HuH-7.5 (cell line): ENCODE data around the gene FBLIM1.
"Not testable (repeated sequence)": the region's sequence is repeated elsewhere in the genome, so short reads cannot be mapped to it uniquely, and the experiment has no call there.

Experiments
- DNase-seq: peaks from one replicate; pipeline ENCODE4 v3.0.0; 2011; ENCODE audit warnings: low spot score

The FBLIM1 gene

DNA sequence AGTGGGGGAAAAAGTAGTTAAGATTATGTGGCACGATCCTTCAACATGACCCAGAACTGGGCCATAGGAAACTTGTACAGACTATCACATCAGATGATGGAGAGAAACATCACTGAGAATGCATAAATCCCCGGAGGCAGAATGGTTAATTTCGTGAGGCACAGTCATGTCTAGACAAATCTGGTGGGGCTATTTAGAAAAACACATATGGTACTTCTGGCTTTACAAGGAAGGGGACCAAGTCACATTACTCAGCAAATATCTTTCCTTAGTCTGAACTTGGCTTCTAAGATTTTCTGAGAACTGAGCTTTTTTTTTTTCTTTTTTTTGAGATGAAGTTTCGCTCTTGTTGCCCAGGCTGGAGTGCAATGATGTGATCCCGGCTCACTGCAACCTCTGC lies 58.1 kb downstream of the FBLIM1 start:
- DNase-seq = no peak

DNA sequence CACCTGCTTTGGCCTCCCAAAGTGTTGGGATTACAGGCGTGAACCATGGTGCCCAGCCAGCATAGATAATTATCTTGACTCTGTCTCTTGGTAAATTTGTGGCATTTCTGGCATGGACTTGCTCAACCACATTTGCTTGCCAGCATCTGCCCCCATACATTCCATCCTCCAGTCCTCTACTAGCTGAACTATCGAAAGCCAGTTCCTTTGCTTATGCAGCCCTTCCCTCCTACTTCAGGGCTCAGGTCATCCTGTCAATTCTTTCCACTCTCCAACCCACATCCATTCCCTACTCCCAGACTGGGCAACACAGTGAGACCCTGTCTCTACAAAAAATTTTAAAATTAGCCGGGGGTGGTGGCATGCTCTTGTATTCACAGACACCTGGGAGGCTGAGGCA lies 61.9 kb downstream of the FBLIM1 start:
- no peak for DNase-seq

GRCh38 chr1:15825800-15826199 lies 67.2 kb downstream of the FBLIM1 start:
- no peak for DNase-seq

- no peak for DNase-seq
Observed at GRCh38 chr1:15826810-15827507, 68.4 kb downstream of the FBLIM1 start.

- not testable (repeated sequence) for DNase-seq
Observed at GRCh38 chr1:15827567-15827966, 69.0 kb downstream of the FBLIM1 start.

DNA sequence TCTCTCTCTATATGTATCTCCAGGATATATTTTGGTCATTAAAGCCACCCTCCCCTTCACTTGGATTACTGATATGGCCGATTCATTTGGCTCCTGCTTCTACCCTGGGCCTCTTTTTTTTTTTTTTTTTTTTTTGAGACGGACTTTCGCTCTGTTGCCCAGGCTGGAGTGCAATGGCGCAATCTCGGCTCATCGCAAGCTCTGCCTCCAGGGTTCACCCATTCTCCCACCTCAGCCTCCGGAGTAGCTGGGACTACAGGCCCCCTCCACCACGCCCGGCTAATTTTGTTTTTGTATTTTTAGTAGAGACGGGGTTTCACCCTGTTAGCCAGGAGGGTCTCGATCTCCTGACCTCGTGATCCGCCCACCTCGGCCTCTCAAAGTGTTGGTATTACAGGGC lies 70.3 kb downstream of the FBLIM1 start:
- DNase-seq = not testable (repeated sequence)

DNA sequence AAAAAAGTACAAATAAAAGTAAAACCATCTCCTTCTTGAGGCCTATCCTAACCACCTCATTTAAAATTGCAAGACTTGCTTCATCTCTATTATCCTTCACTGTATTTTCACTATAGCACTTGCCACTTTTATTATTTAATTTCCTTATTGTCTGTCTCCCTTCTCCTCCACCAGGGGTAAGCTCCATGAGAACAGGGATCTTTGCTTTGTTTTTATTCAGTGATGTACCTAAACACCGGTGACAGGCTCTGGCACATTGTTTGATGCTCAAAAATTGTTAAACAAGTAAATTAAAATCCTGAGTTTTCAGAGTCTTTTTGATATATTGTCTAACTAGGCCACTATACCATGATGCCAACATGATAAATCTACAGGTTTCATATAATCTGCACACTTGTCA lies 71.7 kb downstream of the FBLIM1 start:
- DNase-seq = no peak

DNA sequence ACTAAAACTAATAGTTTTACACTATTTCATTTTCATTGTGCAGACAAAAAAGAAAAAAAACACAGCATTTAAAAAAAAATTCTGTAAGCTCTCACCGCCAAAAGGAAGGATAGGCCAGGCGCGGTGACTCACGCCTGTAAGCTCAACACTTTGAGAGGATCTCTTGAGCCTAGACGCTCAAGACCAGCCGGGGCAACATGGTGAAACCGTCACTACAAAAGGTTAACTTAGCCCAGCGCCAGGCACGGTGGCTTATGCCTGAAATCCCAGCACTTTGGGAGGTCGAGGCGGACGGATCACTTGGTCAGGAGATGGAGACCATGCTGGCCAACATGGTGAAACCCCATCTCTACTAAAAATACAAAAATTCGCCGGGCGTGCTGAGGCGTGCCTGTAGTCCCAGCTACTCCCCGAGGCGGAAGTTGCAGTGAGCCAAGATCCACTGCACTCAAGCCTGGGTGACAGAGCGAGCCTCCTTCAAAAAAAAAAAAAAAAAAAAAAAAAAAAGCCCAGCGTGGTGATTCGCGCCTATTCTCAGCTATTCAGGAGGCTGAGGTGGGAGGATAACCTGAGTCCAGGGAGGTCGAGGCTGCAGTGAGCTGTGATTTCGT lies 74.6 kb downstream of the FBLIM1 start:
- DNase-seq = no peak

- no peak for DNase-seq
Observed at GRCh38 chr1:15833842-15834405, 75.3 kb downstream of the FBLIM1 start.

GRCh38 chr1:15834406-15835204 lies 76.0 kb downstream of the FBLIM1 start:
- peak; percentile 75 for DNase-seq

- DNase-seq = no peak
Observed at GRCh38 chr1:15835205-15835740, 76.7 kb downstream of the FBLIM1 start.

DNA sequence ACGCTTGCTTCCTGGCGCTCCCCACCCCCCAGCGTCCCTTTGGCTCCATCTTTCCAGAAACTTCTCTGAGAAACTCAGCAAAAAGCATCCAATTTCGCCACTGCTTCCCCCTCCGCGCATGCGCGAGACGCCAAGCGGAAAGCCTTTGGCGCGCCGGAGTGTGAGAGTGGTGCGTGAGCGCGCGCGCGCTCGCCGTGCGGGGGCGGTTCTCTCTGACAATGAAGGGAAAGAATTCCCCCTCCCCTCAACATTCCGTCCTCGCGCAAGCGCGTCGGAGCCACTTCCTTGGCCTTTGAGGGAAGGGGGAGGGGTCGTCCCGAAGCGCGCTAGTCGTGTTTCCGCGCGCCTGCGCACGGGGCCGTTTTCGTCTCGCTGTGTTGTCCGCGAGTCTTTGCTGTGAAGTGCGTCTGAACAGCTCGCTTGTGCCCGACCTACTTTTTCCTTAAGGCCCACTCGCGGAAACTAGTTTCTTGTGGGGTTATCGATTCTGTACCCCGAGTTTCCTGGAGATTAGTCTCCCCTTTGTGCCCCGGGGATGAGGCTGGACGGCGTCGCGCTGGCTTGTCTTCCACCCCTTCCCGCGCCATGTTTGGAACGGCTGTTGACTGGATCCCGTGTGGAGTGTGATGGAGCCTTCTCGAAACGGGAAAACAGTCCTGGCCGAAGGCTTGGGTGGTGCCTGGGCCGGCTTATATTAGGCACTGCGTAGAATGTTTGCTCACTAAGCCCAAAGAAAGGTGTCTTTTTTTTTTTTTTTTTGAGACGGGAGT lies 77.3 kb downstream of the FBLIM1 start:
- DNase-seq = peak; percentile 87
